CD14-positive monocyte (primary cell): ENCODE measurements around the gene FAM53B. TPM values are rescaled to one million over a fixed set of nuclear protein-coding genes. Genes with fewer than 3 reads are reported as not detected.
A peak's percentile ranks its signal among the peaks of the same experiment; 100 is the strongest.

Experiments used
- DNase-seq, 3 donors: peaks; one replicate each; pipeline ENCODE4 v3.0.0-alpha.2; 2011 to 2022
- H2AFZ ChIP-seq: 2 replicates; pipeline ENCODE4 v1.6.0; 2012; ENCODE audit warnings: mild to moderate bottlenecking, low read depth, low read length, inconsistent platforms; ENCODE audit not compliant: insufficient read depth, poor library complexity, severe bottlenecking
- H3K27ac ChIP-seq, 2 donors: 1 replicate in 1 of 2; 2 replicates in 1 of 2; pipeline ENCODE4 v1.5.1; 2012 to 2013; ENCODE audit warnings: low read length in 2 of 2, control low read depth in 1 of 2, inconsistent platforms in 1 of 2, low read depth in 1 of 2, mild to moderate bottlenecking in 1 of 2
- H3K27me3 ChIP-seq, 2 donors: one replicate each; pipeline versions ENCODE4 v1.6.0 to v1.6.1; 2011 to 2013; ENCODE audit warnings: low read length in 2 of 2; ENCODE audit not compliant: control insufficient read depth in 2 of 2, insufficient read depth in 2 of 2
- H3K36me3 ChIP-seq, 2 donors: replicated peaks in 1 of 2; 1 replicate in 1 of 2; 2 replicates in 1 of 2; pipeline versions ENCODE4 v1.5.1 to v1.6.1; 2012 to 2013; ENCODE audit warnings: low read length in 2 of 2, control low read depth in 1 of 2, inconsistent platforms in 1 of 2, mild to moderate bottlenecking in 1 of 2; ENCODE audit not compliant: insufficient read depth in 2 of 2, control insufficient read depth in 1 of 2
- H3K4me1 ChIP-seq, 2 donors: 1 replicate in 1 of 2; 2 replicates in 1 of 2; pipeline versions ENCODE4 v1.5.1 to v1.6.1; 2012 to 2013; ENCODE audit warnings: low read length in 2 of 2, control low read depth in 1 of 2, inconsistent platforms in 1 of 2, mild to moderate bottlenecking in 1 of 2, moderate library complexity in 1 of 2; ENCODE audit not compliant: insufficient read depth in 2 of 2, control insufficient read depth in 1 of 2
- H3K4me2 ChIP-seq: replicated peaks from 2 replicates; pipeline ENCODE3; 2012; ENCODE audit warnings: low read length, moderate library complexity, mild to moderate bottlenecking; ENCODE audit not compliant: poor library complexity, severe bottlenecking; ENCODE audit errors: extremely low read depth
- H3K4me3 ChIP-seq, 3 experiments: fragments of 200-600 bp in 1 of 3; sonication (generic) in 1 of 3; replicated peaks in 1 of 3; 1 replicate in 2 of 3; 2 replicates in 1 of 3; pipeline ENCODE4 v1.5.1; 2011 to 2013; ENCODE audit warnings: low read length in 3 of 3, mild to moderate bottlenecking in 3 of 3, control low read depth in 2 of 3, low read depth in 2 of 3, inconsistent platforms in 1 of 3, moderate library complexity in 1 of 3
- H3K79me2 ChIP-seq: 2 replicates; pipeline ENCODE4 v1.6.0; 2012; ENCODE audit warnings: mild to moderate bottlenecking, control low read depth, inconsistent platforms, low read length, moderate library complexity; ENCODE audit not compliant: insufficient read depth
- H3K9ac ChIP-seq: 2 replicates; pipeline ENCODE4 v1.6.0; 2017; ENCODE audit warnings: low read length, mild to moderate bottlenecking; ENCODE audit not compliant: insufficient read depth, poor library complexity, severe bottlenecking
- H3K9me3 ChIP-seq, 2 donors: replicated peaks in 1 of 2; 1 replicate in 1 of 2; 2 replicates in 1 of 2; pipeline versions ENCODE4 v1.5.1 to v1.6.1; 2012 to 2013; ENCODE audit warnings: low read length in 2 of 2, control low read depth in 1 of 2; ENCODE audit not compliant: control insufficient read depth in 1 of 2, insufficient read depth in 1 of 2
- H4K20me1 ChIP-seq: 2 replicates; pipeline ENCODE4 v1.6.0; 2012; ENCODE audit warnings: mild to moderate bottlenecking, low read length, control low read depth, moderate library complexity; ENCODE audit not compliant: insufficient read depth
- H3K27ac Mint-ChIP-seq, 7 donors: one replicate each; pipeline ENCODE4 v1.8.0; 2020; ENCODE audit warnings: mild to moderate bottlenecking in 7 of 7, mixed read lengths in 7 of 7, moderate library complexity in 6 of 7, inconsistent platforms in 2 of 7
- H3K27me3 Mint-ChIP-seq, 3 donors: one replicate each; pipeline ENCODE4 v1.8.0; 2021 to 2022; ENCODE audit warnings: low read depth in 3 of 3, mild to moderate bottlenecking in 3 of 3, mixed read lengths in 3 of 3, moderate library complexity in 3 of 3, inconsistent platforms in 1 of 3
- H3K36me3 Mint-ChIP-seq, 2 donors: one replicate each; pipeline ENCODE4 v1.8.0; 2020; ENCODE audit warnings: mixed read lengths in 2 of 2, inconsistent platforms in 1 of 2, mild to moderate bottlenecking in 1 of 2
- H3K4me1 Mint-ChIP-seq: one replicate; pipeline ENCODE4 v1.8.0; 2020; ENCODE audit warnings: mild to moderate bottlenecking, mixed read lengths
- H3K4me3 Mint-ChIP-seq, 2 donors: one replicate each; pipeline ENCODE4 v1.8.0; 2020; ENCODE audit warnings: mild to moderate bottlenecking in 2 of 2, mixed read lengths in 2 of 2, moderate library complexity in 1 of 2
- H3K9me3 Mint-ChIP-seq, 7 donors: one replicate each; pipeline ENCODE4 v1.8.0; 2020 to 2022; ENCODE audit warnings: mixed read lengths in 7 of 7, mild to moderate bottlenecking in 6 of 7, moderate library complexity in 6 of 7, inconsistent platforms in 2 of 7
- CTCF ChIP-seq: fragments of 200-600 bp; IDR thresholded peaks from one replicate; pipeline ENCODE4 v1.8.0; 2022; ENCODE audit warnings: antibody characterized with exemption, mild to moderate bottlenecking
- WGBS: methylation state at CpG from one replicate; pipeline ENCODE4 v1.1.5; 2013; ENCODE audit warnings: missing lambda C conversion rate; ENCODE audit not compliant: insufficient coverage; 5-methylcytosine and 5-hydroxymethylcytosine counted together
- intact Hi-C, 2 donors: fragments of 100-400 bp; cut with micrococcal nuclease; formaldehyde crosslinking; loops; one replicate each; pipeline versions ENCODE4 v1.15.0 to v1.15.1; 2023
- polyA plus RNA-seq, 3 donors: library from polyadenylated mRNA; depleted of rRNA in 1 of 3; unstranded in 2 of 3; stranded (reverse) in 1 of 3; fragments of 300-500 nt in 2 of 3; fragments of >200 nt in 1 of 3; fragmentation: Illumina TruSeq in 2 of 3; gene quantifications; 1 replicate in 2 of 3; 2 replicates in 1 of 3; pipeline ENCODE4 v1.2.3, GENCODE V29; 2012 to 2021

The FAM53B gene
- polyA plus RNA-seq, 3 donors = 5.8 to 23.3 (median 12.6) TPM

GRCh38 chr10:124717041-124717757 is 27.0 kb downstream of the FAM53B start:
- Histone ChIP-seq H3K9ac (peak overlapping the region; percentile 71), H3K27me3 (no peaks in the 10 kb centered on the region), H3K4me2 (peak overlapping the region; percentile 45), H3K27ac (peak overlapping the region; percentile 97 to 98), H3K4me1 (peaks cover 55 to 60% of the 10 kb centered on the region in 2 donors), H2AFZ (no peak overlapping the region), H4K20me1 (peaks cover 88% of the 10 kb centered on the region), H3K4me3 (no peak overlapping the region), H3K9me3 (no peaks in the 10 kb centered on the region), H3K36me3 (peaks cover 6 to 12% of the 10 kb centered on the region in 2 donors), H3K79me2 (peaks cover 77% of the 10 kb centered on the region)
- Mint-ChIP-seq H3K27ac (peak overlapping the region; percentile 92 to 99 (median 96)), H3K4me3 (peak overlapping the region in 1 of 2 donors; percentile 62), H3K27me3 (peaks cover 0 to 3% (median 0%) of the 10 kb centered on the region in 3 donors), H3K9me3 (no peaks in the 10 kb centered on the region), H3K36me3 (peaks cover 42 to 51% of the 10 kb centered on the region in 2 donors), H3K4me1 (peaks cover 77% of the 10 kb centered on the region)
- no peak for DNase-seq
- TF ChIP-seq CTCF = no peak
- intact Hi-C loops = loop anchor here in 1 of 2 donors (5.0 kb wide), 1 partner anchor 45 kb away; no protein-coding TSS in a partner anchor
- 98% methylated on average over 5 of the region's 9 CpGs for WGBS

GRCh38 chr10:124716369-124716768 is 27.8 kb downstream of the FAM53B start:
- Histone ChIP-seq H2AFZ (no peak overlapping the region), H4K20me1 (peaks cover 92% of the 10 kb centered on the region), H3K27me3 (no peaks in the 10 kb centered on the region), H3K4me1 (peaks cover 46 to 53% of the 10 kb centered on the region in 2 donors), H3K79me2 (peaks cover 85% of the 10 kb centered on the region), H3K4me3 (no peak overlapping the region), H3K36me3 (peaks cover 6 to 12% of the 10 kb centered on the region in 2 donors), H3K27ac (peak overlapping the region in 1 of 2 donors; percentile 97), H3K4me2 (no peak overlapping the region), H3K9ac (no peak overlapping the region), H3K9me3 (no peaks in the 10 kb centered on the region)
- Mint-ChIP-seq H3K9me3 (no peaks in the 10 kb centered on the region), H3K4me1 (peaks cover 70% of the 10 kb centered on the region), H3K4me3 (no peak overlapping the region), H3K27me3 (peaks cover 0 to 3% (median 0%) of the 10 kb centered on the region in 3 donors), H3K36me3 (peaks cover 46 to 55% of the 10 kb centered on the region in 2 donors), H3K27ac (peak overlapping the region in 6 of 7 donors; percentile 55 to 99 (median 96))
- no peak for DNase-seq
- no CpG with 5 or more reads among the region's 4 CpGs for WGBS
- intact Hi-C loops = loop anchor here in 1 of 2 donors (5.0 kb wide), 1 partner anchor 44 kb away; no protein-coding TSS in a partner anchor
- TF ChIP-seq CTCF = no peak
